Fibroblast of peridontal ligament (primary cell): ENCODE measurements around the gene PDZD2.

Experiments
- DNase-seq: peaks from one replicate; pipeline ENCODE4 v3.0.0-alpha.2; 2010; ENCODE audit errors: extremely low read depth

Gene PDZD2

GRCh38 chr5:31866166-31866565, 227.2 kb downstream of the PDZD2 start:
- no peak for DNase-seq

DNA sequence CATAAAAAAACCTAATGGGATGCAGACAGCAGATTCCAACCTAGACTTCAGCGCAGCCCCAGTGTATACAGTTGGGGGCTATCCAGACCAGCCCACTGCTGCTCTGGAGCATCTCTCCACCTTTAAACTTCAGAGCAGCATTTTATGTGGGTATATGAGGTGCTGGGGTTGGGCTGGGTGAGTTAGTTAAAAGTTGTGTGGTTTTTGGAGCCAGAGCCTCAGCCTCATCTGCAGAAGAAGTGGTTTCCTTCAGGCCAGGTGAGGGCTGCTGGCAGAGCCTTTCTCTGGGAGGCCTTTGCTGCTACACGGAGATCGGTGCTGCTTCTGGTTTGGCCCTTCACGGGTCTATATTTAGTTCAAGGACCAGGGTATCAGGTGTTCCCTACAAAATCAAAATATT, 228.3 kb downstream of the PDZD2 start:
- DNase-seq: no peak

- DNase-seq: no peak
Measured at GRCh38 chr5:31880449-31880848, 241.5 kb downstream of the PDZD2 start.

DNA sequence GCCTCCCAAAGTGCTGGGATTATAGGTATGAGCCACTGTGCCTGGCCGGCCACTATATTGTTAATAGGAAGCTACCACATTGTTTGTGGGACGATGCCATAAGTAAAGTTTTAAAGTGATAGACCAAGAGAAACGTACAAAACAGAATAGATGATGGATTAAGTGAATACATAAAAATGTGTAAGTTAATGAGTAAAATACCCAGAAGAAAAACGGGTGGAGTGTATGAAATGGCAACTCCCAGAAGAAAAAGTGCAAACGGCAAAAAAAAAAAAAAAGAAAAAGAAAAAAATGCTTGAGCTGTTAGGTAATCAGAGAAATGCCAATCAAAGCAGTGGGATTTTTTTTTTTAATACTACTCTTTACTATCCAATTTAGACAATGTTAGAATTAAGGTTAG, 246.0 kb downstream of the PDZD2 start:
- DNase-seq: no peak

DNA sequence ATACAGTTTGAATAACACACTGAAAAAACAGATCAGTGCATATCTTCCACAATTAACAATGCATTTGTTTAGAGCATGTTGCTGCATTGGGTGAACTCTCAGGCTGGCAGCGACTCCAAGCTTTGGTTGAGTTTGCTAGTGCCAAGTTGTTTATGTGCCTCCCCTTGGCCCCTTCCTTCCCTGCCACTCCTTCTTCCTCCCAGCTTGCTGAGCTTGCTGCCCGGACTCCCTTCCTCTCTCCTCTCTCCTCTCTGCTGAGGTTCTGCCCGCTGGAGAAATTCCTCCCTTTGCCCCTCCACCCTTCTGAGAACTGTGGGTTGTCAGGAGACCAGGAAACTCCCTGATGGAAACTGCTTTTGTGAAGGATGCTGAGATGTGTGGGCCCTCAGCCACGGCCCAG, 247.3 kb downstream of the PDZD2 start:
- no peak for DNase-seq

GRCh38 chr5:31887556-31887955, 248.6 kb downstream of the PDZD2 start:
- DNase-seq: no peak

- DNase-seq: no peak
Measured at GRCh38 chr5:31888564-31888963, 249.6 kb downstream of the PDZD2 start.

DNA sequence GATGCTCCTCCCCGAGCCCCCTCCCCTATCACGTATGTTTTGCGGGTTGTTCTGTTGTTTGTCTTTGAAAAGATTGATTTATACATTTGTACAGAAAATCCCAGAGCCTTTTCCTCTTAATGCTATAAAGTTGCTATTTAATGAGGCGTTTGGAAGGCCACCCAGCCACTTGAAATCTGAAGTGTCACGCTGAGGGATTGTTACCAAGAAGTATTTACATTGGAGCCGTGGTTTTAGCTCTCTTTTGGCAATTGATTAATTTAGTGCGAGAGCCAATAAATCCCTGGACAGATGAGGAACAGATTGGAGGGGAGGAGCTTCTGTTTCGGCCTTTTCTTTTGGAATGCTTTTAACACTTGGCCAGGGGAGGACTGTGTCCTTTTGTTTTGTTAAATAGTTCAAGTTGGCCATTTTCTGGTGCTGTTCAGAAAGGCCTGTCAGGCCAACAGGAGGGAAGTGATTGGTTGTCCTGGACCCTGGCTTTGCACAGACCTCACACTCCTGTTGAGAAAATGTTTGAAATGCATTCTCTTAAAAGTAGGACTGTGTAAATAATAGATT, 250.2 kb downstream of the PDZD2 start:
- no peak for DNase-seq

DNA sequence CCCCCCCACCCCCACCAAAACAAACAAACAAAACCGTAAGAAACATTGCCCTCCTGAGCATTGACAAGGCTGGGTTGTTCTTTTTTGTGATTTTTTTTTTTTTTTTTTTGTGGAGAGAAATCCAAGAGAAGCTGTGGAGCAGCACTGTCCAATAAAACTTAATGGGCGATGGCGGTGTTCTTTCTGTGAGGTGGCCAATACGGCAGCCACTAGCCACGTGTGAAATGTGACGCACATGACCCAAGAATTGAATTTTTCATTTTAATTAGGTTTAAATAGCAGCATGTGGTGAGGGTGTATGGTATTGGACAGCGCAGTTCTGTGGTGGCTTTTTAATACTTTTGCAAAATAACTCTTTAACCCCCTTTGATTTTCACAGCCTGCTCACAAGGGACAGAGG, 251.1 kb downstream of the PDZD2 start:
- DNase-seq: no peak

DNA sequence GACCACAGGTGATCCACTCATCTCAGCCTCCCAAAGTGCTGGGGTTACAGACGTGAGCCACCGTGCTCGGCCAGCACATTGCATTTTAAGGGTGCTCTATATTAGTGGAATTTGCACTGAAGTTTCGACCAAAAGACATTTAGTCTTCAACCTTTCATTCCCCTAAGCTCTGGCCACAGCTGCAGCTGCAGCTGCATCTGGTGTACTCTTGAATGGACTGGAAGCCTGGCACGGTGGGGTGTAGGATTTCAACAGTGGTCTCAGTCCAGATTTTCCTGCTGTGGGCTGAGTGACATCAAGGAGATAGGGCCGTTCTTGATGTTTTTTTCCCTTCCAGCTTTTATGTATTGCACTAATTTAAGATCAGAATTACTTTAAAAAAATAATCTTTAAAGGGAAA, 255.2 kb downstream of the PDZD2 start:
- no peak for DNase-seq

DNA sequence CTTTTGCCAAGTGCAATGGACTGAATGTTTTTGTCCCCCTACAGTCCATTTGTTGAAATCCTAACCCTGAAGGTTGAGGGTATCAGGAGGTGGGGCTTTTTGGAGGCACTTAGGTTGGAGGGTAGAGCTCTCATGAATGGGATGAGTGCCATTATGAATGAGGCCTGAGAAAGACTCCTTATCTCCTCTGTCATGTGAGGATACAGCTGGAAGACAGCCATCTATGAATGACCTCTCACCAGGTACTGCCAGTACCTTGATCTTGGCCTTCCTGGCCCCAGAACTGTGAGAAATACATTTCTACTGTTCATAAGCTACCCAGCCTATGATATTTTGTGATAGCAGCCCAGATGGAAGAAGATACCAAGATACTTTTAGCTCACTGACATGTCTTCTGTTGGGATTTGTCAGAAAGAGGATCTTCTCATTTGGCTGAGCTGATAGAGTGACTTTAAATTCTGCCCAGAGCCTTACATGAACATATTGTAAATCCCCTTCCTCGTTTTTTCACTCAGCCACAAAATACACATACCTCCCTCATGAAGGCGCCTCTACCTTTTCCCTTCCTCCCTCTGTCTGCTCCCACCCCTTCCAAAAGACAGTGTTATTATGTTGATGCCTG, 256.4 kb downstream of the PDZD2 start:
- DNase-seq: no peak

GRCh38 chr5:31898036-31898632, 259.2 kb downstream of the PDZD2 start:
- DNase-seq: no peak

DNA sequence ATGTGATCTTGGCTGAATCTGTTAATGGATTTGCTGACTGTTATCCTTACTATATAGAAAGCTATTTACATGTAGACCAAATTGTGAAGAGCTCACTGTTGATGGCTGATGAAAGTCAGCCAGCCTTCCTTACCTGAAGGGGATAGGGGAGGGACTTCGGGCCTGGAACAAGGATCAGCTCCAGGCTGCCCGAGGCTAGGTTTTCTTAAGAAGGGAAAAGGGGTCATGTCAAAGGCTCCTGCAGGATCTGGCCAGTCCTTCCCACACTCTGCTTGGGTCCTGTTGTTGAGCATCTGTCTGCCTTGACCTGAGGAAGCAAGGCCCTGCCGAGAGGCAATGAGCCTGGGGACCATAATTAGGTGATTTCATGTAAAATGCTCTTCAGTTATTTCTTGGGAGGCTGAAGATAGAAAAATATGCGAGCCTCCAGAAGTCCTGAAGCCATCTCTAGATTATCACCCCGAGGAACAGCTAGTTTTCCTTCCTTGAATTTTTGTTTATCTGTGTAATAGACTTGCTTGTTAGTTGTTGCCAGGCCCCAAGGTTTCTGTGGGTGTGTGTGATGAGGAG, 261.4 kb downstream of the PDZD2 start:
- DNase-seq: no peak

- no peak for DNase-seq
Measured at GRCh38 chr5:31901807-31902530, 263.0 kb downstream of the PDZD2 start.

GRCh38 chr5:31908396-31908795, 269.5 kb downstream of the PDZD2 start:
- DNase-seq: no peak

- DNase-seq: no peak
Measured at GRCh38 chr5:31909073-31909472, 270.1 kb downstream of the PDZD2 start.

DNA sequence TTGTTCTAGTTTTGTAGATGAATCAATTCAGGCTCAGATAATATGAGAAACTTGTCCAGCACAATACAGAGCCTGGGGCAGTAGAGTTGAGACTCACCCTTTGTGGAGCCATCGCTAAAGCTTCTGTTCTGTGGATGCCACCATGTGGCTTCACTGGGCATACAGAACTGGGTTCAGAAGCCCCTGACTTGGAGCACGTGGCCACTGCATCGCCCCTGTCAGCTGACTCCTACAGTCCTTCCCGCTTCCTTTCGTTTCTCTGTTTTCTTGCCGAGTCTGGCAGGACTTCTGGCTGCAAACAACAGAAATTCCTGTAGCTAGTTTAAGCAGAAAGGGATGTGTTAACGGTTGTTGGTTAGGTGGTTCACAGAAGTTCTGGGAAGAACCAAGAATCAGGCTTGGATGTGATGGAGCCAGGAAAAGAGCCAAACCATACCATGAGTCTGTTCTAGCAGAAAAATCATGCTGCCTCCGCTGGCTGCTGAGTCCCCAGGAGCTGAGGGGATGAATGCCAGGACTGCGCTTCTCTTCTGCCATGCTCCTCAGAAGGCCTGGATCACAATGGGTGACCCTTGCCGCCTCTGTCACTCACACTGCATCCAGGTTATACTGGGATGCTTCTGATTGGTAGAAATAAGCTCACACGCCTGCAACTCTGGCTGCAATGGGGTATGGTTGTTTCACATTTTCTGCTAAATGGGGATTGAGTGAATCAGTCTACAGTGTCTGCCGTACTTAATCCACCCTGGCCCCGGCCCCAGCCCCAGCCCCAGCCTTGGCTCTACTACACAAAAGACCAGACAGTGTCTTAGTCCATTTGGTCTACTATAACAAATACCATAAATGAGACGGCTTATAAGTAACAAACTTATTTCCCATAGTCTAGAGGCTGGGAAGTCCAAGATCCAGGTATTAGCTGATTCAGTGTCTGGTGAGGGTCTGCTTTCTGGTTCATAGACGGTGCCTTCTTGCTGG, 272.6 kb downstream of the PDZD2 start:
- peak; percentile 14 for DNase-seq

DNA sequence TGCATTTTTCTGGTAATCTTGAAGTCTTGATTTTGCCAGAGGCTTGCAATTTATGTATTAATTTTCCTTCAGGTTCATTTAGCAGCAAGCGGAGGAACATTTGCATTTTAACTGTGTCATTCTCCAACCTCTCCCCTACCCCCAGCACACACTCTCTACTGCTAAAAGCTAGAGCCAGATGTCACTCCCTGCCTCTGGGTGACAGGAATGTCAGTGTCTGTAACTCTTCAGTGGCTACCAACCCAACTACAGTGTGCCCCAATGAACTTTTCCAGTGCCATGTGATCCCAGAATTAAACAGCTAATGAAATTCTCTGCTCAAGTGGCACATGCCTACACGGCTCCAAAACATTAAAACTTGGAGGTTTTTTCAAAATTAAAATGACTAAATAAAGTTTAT, 274.9 kb downstream of the PDZD2 start:
- no peak for DNase-seq

GRCh38 chr5:31916327-31916726, 277.4 kb downstream of the PDZD2 start:
- no peak for DNase-seq

GRCh38 chr5:31918739-31919138, 279.8 kb downstream of the PDZD2 start:
- DNase-seq: no peak

DNA sequence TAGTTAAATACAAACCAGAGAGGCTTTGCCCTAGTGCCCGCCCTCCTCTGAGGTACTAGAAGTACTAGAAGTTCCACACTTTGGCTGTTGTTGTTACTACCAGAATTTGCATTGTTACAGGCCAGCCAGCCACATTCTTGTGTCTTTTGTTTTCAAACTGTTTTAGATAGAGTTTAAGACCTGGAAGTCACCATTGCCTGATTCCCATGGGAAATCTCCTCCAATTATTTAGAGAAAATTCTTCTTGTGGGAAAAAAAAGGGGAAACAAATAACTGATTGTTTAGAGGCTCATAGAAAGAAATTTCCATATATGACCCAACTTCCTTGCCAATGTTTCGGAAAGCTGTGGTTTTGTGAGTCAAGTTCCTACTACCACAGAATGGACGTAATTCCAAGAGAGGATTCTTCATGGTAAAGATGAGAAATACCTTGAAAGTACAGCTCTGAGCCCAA, 282.9 kb downstream of the PDZD2 start:
- peak; percentile 40 for DNase-seq
